H7 (cell line): ENCODE measurements around the gene AIMP2. TPM values are rescaled to one million over a fixed set of nuclear protein-coding genes. Genes with fewer than 3 reads are reported as not detected.

Source experiments
- DNase-seq: peaks from one replicate; pipeline ENCODE4 v3.0.0; 2012
- H3K27me3 ChIP-seq: 2 replicates; pipeline ENCODE4 v1.6.0; 2011; ENCODE audit warnings: mild to moderate bottlenecking, low read length; ENCODE audit not compliant: control insufficient read depth, insufficient read depth
- H3K36me3 ChIP-seq: replicated peaks from 2 replicates; pipeline ENCODE4 v1.5.1; 2011; ENCODE audit warnings: low read length; ENCODE audit not compliant: control insufficient read depth, insufficient read depth
- H3K4me3 ChIP-seq: 2 replicates; pipeline ENCODE4 v1.5.1; 2011; ENCODE audit warnings: low read depth, mild to moderate bottlenecking, control low read depth, low read length, moderate library complexity; ENCODE audit not compliant: insufficient read depth
- total RNA-seq: library from RNA; depleted of rRNA; stranded (reverse); fragments of >200 nt; shearing (Covaris generic); gene quantifications from 2 replicates; pipeline ENCODE4 v1.2.3, GENCODE V29; 2014

AIMP2 gene
- total RNA-seq, 1 experiment from 2014 or later: 100 TPM

GRCh38 chr7:6015917-6016652 is 7.0 kb downstream of the AIMP2 start:
- Histone ChIP-seq H3K27me3 (no peaks in the 10 kb centered on the region), H3K36me3 (peaks cover 26% of the 10 kb centered on the region), H3K4me3 (no peak overlapping the region)
- DNase-seq: no peak

- peaks cover 29% of the 10 kb centered on the region for H3K36me3 ChIP-seq
- H3K4me3 ChIP-seq: no peak overlapping the region
- no peaks in the 10 kb centered on the region for H3K27me3 ChIP-seq
- DNase-seq: no peak
Observed at GRCh38 chr7:6016653-6016966, 7.5 kb downstream of the AIMP2 start.

DNA sequence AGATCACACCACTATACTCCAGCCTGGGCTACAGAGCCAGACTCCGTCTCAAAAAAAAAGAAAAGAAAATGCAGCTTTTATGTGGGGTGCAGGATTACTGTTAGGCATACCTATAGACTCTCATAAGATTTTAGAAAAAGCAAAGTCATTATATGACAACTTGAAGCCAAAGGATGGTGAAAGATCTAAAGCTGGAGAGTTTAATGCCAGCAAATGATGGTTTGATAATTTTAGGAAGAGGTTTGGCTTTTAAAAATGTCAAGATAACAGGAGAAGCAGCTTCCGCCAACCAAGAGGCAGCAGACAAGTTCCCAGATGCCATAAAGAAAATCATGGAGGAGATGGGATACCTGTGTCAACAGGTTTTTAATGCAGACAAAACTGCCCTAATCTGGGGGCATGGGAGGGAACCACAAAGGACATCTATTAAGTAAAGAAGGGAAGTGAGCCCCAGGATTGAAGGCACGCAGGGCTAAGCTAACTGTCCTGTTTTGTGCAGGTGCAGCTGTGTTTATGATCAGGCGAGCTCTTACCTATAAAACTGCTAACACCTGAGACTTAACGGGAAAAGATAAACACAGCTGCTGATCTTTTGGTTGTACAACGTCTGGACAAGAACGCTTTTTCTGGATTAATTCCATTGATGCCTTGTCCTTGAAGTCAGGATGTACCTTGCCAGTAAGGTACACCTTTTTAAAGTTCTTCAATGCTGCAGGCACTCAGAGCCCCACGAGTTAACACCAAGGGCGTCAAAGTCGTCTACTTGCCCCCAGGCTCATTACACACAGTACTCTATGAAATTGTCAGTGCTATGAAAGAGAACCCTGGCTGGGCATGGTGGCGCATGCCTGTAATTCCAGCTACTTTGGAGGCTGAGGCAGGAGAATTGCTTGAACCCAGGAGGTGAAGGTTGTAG is 11.6 kb downstream of the AIMP2 start:
- H3K27me3 ChIP-seq: no peaks in the 10 kb centered on the region
- no peak for DNase-seq
- H3K36me3 ChIP-seq: peaks cover 49% of the 10 kb centered on the region
- H3K4me3 ChIP-seq: no peak overlapping the region

DNA sequence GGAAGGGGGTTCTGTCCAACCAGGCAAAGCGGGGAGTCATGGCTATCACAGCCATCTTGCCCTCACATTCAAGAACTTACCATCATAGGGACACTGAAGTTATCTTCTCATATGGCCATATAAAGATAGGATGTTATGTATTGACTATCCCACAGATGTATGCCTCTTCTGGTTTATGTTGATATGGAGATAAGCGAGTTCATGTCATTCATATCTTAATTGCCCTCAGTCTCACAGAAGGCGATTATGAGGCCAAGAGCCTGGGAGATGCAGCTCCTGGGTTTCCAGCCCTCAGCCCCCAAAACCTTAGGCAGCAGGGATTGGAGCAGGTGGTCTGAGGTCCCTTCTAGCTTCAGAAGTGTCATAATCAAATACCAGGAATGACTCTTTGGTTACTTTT is 13.6 kb downstream of the AIMP2 start:
- peaks cover 44% of the 10 kb centered on the region for H3K36me3 ChIP-seq
- H3K27me3 ChIP-seq: no peaks in the 10 kb centered on the region
- H3K4me3 ChIP-seq: no peak overlapping the region
- no peak for DNase-seq

DNA sequence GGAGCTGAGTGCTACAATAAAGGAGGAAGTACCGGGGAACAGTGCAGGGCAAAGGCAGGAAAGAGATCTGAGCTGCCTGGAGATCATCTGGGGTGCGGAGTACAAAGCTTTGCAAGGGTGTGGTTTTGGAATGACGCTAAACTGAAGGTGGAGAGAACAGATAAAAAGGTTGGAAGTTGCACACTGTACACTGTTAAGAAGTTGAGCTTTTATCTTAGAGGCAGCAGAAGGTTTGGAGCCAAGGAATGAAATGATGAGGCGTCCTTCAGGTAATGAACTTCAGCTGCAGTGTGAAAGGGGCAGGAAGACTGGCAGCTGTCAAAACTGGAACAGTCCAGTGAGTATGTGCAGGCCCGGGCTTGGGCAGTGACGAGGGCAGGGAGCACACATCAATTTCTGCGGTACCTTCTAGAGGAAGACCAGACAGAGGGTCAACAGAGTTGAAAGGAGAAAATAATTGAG is 14.9 kb downstream of the AIMP2 start:
- DNase-seq: no peak
- Histone ChIP-seq H3K4me3 (no peak overlapping the region), H3K36me3 (peaks cover 50% of the 10 kb centered on the region), H3K27me3 (no peaks in the 10 kb centered on the region)

DNA sequence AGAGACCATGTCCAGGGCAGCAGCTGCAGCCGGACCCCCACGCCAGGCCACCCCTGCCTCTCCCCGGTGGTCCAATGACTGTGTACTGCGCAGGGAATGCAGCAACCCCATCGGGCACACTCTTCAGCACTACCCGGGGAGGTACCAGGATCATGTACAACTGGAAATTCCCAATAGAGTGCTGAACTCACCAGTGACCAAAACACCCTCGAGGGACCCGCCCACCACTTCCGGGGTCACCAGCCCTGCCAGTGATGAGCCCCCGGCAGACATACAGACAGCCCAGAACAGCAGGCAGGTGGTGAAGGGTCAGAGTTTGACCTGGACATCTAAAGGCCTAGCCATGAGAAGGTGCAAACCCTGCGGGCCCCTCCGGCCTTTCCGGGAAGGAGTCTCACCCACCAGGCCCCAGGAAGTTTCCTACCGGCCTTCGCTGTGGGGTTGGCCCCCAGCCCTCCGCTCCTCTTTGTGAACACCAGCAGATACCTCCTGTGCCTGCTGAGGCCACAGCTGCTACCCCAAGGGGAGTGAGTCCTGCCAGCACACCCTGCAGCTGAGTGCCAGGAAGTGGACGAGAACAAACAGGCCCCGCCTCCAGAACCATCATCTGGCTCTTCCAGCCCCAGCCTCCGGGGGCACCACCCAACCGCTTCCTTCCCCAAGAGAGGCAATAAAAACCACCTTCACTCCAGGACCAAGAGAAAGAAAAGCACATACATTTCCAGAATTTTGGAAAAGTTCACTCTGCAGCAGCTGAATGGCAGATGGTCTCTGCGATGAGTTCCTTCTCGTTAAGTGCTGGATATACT is 17.1 kb downstream of the AIMP2 start:
- peaks cover 51% of the 10 kb centered on the region for H3K36me3 ChIP-seq

DNA sequence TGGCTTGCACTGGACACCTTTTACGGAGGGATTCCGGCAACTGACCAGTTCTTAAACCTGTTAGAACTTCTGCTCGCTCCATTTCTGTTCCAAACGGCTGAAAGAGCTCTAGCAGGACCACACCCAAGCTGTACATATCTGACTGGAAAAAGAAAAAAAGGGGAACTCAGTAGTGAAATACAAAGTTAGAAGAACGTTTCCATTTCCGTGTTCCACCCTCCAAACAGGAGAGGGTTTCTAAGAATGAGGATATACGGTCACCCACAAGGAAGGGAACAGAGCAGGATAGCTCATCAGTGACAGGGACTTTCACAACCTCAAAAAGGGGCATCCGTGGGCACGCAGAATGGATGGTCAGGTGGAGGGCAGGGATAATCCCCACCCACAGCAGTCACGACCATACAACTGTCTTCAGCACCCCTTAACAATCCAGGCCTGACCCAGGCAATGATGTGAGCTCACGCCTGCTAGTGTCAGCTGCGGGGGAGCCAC is 17.8 kb downstream of the AIMP2 start:
- H3K27me3 ChIP-seq: no peaks in the 10 kb centered on the region
- DNase-seq: no peak
- peaks cover 47% of the 10 kb centered on the region for H3K36me3 ChIP-seq
- no peak overlapping the region for H3K4me3 ChIP-seq

More for the DNA sequence above, 17.1 kb downstream of the AIMP2 start:
- DNase-seq: peak; percentile 88
- H3K4me3 ChIP-seq: no peak overlapping the region
- H3K27me3 ChIP-seq: no peaks in the 10 kb centered on the region

- Histone ChIP-seq H3K4me3 (no peak overlapping the region), H3K36me3 (peaks cover 41% of the 10 kb centered on the region), H3K27me3 (no peaks in the 10 kb centered on the region)
- DNase-seq: no peak
Observed at GRCh38 chr7:6027806-6028365, 18.8 kb downstream of the AIMP2 start.

- peaks cover 34% of the 10 kb centered on the region for H3K36me3 ChIP-seq
- H3K4me3 ChIP-seq: no peak overlapping the region
- no peaks in the 10 kb centered on the region for H3K27me3 ChIP-seq
- DNase-seq: no peak
Observed at GRCh38 chr7:6028563-6028962, 19.5 kb downstream of the AIMP2 start.

DNA sequence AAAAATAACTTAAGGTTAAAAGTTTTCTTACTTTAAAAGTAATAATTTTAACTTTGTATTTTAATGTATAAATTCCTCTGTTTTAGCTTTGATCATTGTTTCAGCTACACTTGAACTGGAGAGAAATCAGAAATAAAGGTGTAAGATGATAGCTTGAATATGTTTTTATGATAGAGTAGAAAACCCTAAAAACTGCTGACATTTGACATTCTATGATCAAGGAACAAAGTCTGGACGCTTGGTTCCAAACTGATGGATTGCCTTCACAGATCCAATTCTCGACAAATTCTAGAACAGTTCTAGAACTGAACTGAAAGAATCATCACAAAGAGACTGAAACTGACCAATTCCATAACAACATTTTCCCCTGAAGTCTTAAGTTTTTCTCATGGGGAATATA is 21.9 kb downstream of the AIMP2 start, which contains the start of gene ANKRD61:
Gene ANKRD61, plus strand, starts transcription at position 389 of the 400 bp plus-strand sequence. Its CDS starts 0 bp downstream, at position 389.
- Histone ChIP-seq H3K27me3 (no peaks in the 10 kb centered on the region), H3K36me3 (peaks cover 30% of the 10 kb centered on the region), H3K4me3 (no peak within 1 kb of the TSS)
- DNase-seq: no peak

DNA sequence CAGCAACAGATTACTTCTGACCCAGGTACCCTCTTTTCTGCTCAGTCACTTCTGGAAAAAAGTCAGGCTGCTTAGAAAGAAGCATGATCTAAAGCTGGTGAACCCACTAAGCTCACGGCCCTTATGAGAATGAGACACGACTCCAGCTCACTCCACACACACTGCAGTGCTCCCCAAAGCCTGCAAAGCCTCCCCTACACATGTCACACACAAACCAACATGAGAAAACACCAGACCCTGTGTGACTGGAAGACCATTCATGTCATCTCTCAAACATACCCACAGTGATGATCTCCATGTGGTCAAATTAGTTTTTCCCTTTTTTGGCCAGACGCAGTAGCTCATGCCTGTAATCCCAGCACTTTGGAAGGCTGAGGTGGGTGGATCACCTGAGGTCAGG is 22.5 kb downstream of the AIMP2 start:
- H3K4me3 ChIP-seq: no peak overlapping the region
- no peak for DNase-seq
- H3K36me3 ChIP-seq: peaks cover 33% of the 10 kb centered on the region
- no peaks in the 10 kb centered on the region for H3K27me3 ChIP-seq

- no peak for DNase-seq
- no peaks in the 10 kb centered on the region for H3K27me3 ChIP-seq
- H3K4me3 ChIP-seq: no peak overlapping the region
- H3K36me3 ChIP-seq: peaks cover 28% of the 10 kb centered on the region
Observed at GRCh38 chr7:6032167-6032566, 23.1 kb downstream of the AIMP2 start.

GRCh38 chr7:6032641-6033040 is 23.6 kb downstream of the AIMP2 start:
- Histone ChIP-seq H3K27me3 (no peaks in the 10 kb centered on the region), H3K4me3 (no peak overlapping the region), H3K36me3 (peaks cover 27% of the 10 kb centered on the region)
- no peak for DNase-seq

DNA sequence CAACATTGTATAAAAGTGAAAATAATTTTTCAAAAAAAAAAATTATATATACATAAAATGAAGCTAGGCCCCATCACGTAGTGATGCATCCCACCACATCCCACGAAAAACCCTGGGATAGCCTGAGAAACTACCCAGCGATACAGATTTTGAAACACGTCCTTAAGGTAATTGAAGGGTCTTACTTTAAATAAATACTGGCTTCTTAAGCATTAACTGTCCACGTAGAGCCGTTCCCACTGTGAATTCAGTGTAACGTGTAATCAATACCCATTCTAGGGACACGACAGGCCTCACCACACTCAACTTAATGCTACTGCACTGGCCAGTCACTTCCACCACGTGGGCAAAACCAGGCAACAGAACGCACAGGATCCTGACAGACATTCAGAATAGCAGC is 26.1 kb downstream of the AIMP2 start:
- Histone ChIP-seq H3K27me3 (no peaks in the 10 kb centered on the region), H3K4me3 (no peak overlapping the region), H3K36me3 (peaks cover 26% of the 10 kb centered on the region)
- no peak for DNase-seq
